ENCODE data around the gene PLEKHA8. TPM values are rescaled to one million over a fixed set of nuclear protein-coding genes. Genes with fewer than 3 reads are reported as not detected.

The PLEKHA8 gene
- total and polyA plus RNA-seq, 2 of the 8 experiments (the other 6 are each of a cell fraction or from before 2014, with no cell fraction given): 10.7 to 44.0 TPM

DNA sequence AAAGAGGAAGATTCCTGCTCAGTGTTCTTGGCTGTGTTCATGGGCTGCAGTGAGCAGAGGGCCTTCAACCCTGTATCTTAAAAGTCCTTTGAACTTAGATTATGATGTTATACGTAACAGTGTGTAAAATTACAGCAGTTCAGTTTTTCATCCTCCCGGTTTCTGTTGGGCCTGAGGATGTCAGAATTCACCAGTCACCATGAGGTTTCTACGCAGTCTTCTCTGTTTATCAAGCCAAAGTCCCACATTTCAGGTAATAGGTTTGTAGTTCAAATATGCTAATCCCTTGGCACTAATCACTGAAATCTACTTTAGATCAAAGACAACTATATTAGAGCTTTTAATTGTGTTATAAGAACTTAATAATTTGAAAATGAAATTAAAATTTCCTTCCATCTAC is 24.9 kb downstream of the PLEKHA8 start:
- no peak overlapping the region for H3K14ac ChIP-seq (ENCODE audit: insufficient read length)
- no peak overlapping the region for H2BK15ac ChIP-seq (ENCODE audit: low read length)
- H2AFZ ChIP-seq (ENCODE audit: low read length): no peak overlapping the region
- no peaks in the 10 kb centered on the region for H3K79me2 ChIP-seq (ENCODE audit: control insufficient read depth in 1 of 2, insufficient read depth in 2 of 2, low read length in 2 of 2)
- no peaks in the 10 kb centered on the region for H4K20me1 ChIP-seq (replicated peaks in 1 of 2; ENCODE audit: control insufficient read depth in 1 of 2, insufficient read depth in 2 of 2, low read length in 2 of 2)
- H3K4ac ChIP-seq (replicated peaks; ENCODE audit: insufficient read length, low read depth, low read length): no peak overlapping the region
- no peak overlapping the region for H4K5ac ChIP-seq (ENCODE audit: insufficient read length, low read depth, low read length)
- no peaks in the 10 kb centered on the region for H3K9me3 ChIP-seq (ENCODE audit: insufficient read depth in 2 of 2, low read depth in 1 of 2, low read length in 1 of 2)
- no peak overlapping the region for H4K91ac ChIP-seq (replicated peaks; ENCODE audit: insufficient read length, low read length)
- no peak overlapping the region for H2BK5ac ChIP-seq (ENCODE audit: low read depth, low read length)
- no peak overlapping the region for H2BK20ac ChIP-seq (ENCODE audit: low read length)
- DNase-seq (ENCODE audit: low read depth in 1 of 2, low spot score in 2 of 2) (no peak), FAIRE-seq (no peak)
- H3K27me3 ChIP-seq (replicated peaks in 1 of 4; ENCODE audit: control insufficient read depth in 3 of 4, extremely low read depth in 1 of 4, insufficient read depth in 3 of 4, low read length in 3 of 4): no peaks in the 10 kb centered on the region
- H2BK120ac ChIP-seq (replicated peaks; ENCODE audit: low read depth, low read length): no peak overlapping the region
- H3K18ac ChIP-seq (ENCODE audit: extremely low read depth, low read length): no peak overlapping the region
- ChIA-PET POLR2A (ENCODE audit: partially characterized antibody) (no interaction called here), CTCF (ENCODE audit: partially characterized antibody) (interaction anchor here (1.6 to 1.7 kb wide), 2 partner anchors 9 to 76 kb away, joined by 5 to 10 read pairs; no protein-coding TSS in a partner anchor)
- no peaks in the 10 kb centered on the region for H3K79me1 ChIP-seq (ENCODE audit: low read depth, low read length)
- H4K8ac ChIP-seq (ENCODE audit: extremely low read depth, insufficient read depth, low read length): no peak overlapping the region
- no peak overlapping the region for H2BK12ac ChIP-seq (ENCODE audit: low read depth, low read length)
- TF ChIP-seq HDAC2 (IDR thresholded peaks at IDR 0.05; ENCODE audit: borderline replicate concordance in 1 of 2, low read depth in 2 of 2, low read length in 2 of 2): no peak
- TF ChIP-seq, protein P1, sequence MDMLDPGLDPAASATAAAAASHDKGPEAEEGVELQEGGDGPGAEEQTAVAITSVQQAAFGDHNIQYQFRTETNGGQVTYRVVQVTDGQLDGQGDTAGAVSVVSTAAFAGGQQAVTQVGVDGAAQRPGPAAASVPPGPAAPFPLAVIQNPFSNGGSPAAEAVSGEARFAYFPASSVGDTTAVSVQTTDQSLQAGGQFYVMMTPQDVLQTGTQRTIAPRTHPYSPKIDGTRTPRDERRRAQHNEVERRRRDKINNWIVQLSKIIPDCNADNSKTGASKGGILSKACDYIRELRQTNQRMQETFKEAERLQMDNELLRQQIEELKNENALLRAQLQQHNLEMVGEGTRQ (IDR thresholded peaks at IDR 0.05; ENCODE audit: low read length): no peak
- TF ChIP-seq KDM4A (IDR thresholded peaks at IDR 0.05; ENCODE audit: low read depth, low read length, severe bottlenecking): no peak
- no peak for TF ChIP-seq GTF2F1 (IDR thresholded peaks at IDR 0.05; ENCODE audit: borderline replicate concordance, low read depth, low read length)
- TF ChIP-seq TAF1 (IDR thresholded peaks at IDR 0.05; ENCODE audit: low read depth, low read length): no peak
- no peak for TF ChIP-seq JUND (IDR thresholded peaks at IDR 0.05; ENCODE audit: low read length)
- TF ChIP-seq CREB1 (IDR thresholded peaks at IDR 0.05): no peak
- no peak for TF ChIP-seq SRF (IDR thresholded peaks at IDR 0.05; ENCODE audit: low read depth, low read length)
- no peak for TF ChIP-seq POU5F1 (IDR thresholded peaks at IDR 0.05; ENCODE audit: low read depth, low read length)
- no peak for TF ChIP-seq SIRT6 (IDR thresholded peaks at IDR 0.05; ENCODE audit: low read length)
- TF ChIP-seq RXRA (IDR thresholded peaks at IDR 0.05; ENCODE audit: insufficient read depth, low read depth, low read length): no peak
- TF ChIP-seq CHD2 (IDR thresholded peaks at IDR 0.05; ENCODE audit: low read length): no peak
- TF ChIP-seq BACH1 (IDR thresholded peaks at IDR 0.05; ENCODE audit: low read length): no peak
- TF ChIP-seq TCF12 (IDR thresholded peaks at IDR 0.05; ENCODE audit: low read depth, low read length): no peak
- no peak for TF ChIP-seq CEBPB (IDR thresholded peaks at IDR 0.05; ENCODE audit: low read depth, low read length)
- no peaks in the 10 kb centered on the region for H3K4me1 ChIP-seq (replicated peaks in 1 of 4; ENCODE audit: control insufficient read depth in 3 of 4, insufficient read depth in 4 of 4, low read length in 3 of 4)
- no peak overlapping the region for H3K9ac ChIP-seq (replicated peaks in 1 of 4; ENCODE audit: extremely low read depth in 1 of 4, low read depth in 3 of 4, low read length in 3 of 4)
- H3K23me2 ChIP-seq (ENCODE audit: low read depth, low read length): no peaks in the 10 kb centered on the region
- H3K36me3 ChIP-seq (ENCODE audit: control insufficient read depth in 2 of 4, insufficient read depth in 4 of 4, low read length in 3 of 4): peaks cover 9 to 45% (median 35%) of the 10 kb centered on the region in 4 experiments
- 88% methylated on average over 3 of the region's 3 CpGs; no CpG with 5 or more reads in 1 of the 2 experiments for WGBS, 2 experiments (ENCODE audit: extremely low coverage in 1 of 2, insufficient coverage in 1 of 2, insufficient read length in 1 of 2, insufficient replicate concordance in 2 of 2, low coverage in 1 of 2, low lambda C conversion rate in 2 of 2, missing lambda C conversion rate in 1 of 2)
- H2AK5ac ChIP-seq (ENCODE audit: low read depth, low read length): no peak overlapping the region
- H3K56ac ChIP-seq (replicated peaks; ENCODE audit: insufficient read length, low read depth, low read length): no peak overlapping the region
- no peak overlapping the region for H3K23ac ChIP-seq (ENCODE audit: insufficient read length)
- H3K4me3 ChIP-seq (ENCODE audit: extremely low read depth in 1 of 4, insufficient read depth in 2 of 4, low read depth in 3 of 4, low read length in 4 of 4): no peak overlapping the region
- H3K27ac ChIP-seq (ENCODE audit: low read depth, low read length): no peak overlapping the region
- no peak overlapping the region for H3K4me2 ChIP-seq (ENCODE audit: insufficient read depth in 1 of 2, low read depth in 2 of 2, low read length in 2 of 2)
